Upper lobe of left lung (tissue), 6 donors: ENCODE data around the gene CLCA1. TPM values are rescaled to one million over a fixed set of nuclear protein-coding genes. Genes with fewer than 3 reads are reported as not detected.
A peak's percentile ranks its signal among the peaks of the same experiment; 100 is the strongest.
"Not testable (repeated sequence)": the region's sequence is repeated elsewhere in the genome, so short reads cannot be mapped to it uniquely, and the experiment has no call there.

Source experiments
- ATAC-seq, 2 donors: fragments of 200-7000 bp; cut with Tn5 transposase; one replicate each; pipeline ENCODE4 v1.9.1; 2022; ENCODE audit warnings: mild to moderate bottlenecking in 2 of 2, moderate library complexity in 2 of 2; ENCODE audit not compliant: low FRiP score in 2 of 2
- DNase-seq, 2 donors: peaks; one replicate each; pipeline ENCODE4 v3.0.0-alpha.2; 2019 to 2020
- H3K27ac ChIP-seq, 4 donors: fragments of 200-600 bp; sonication (generic); one replicate each; pipeline ENCODE4 v1.5.1; 2016 to 2019
- H3K27me3 ChIP-seq, 4 donors: fragments of 200-600 bp; sonication (generic); one replicate each; pipeline ENCODE4 v1.5.1; 2017 to 2019
- H3K36me3 ChIP-seq, 4 donors: fragments of 200-600 bp; sonication (generic); one replicate each; pipeline ENCODE4 v1.5.1; 2016 to 2019
- H3K4me1 ChIP-seq, 4 donors: fragments of 200-600 bp; sonication (generic); one replicate each; pipeline ENCODE4 v1.5.1; 2018 to 2019
- H3K4me3 ChIP-seq, 4 donors: fragments of 200-600 bp; sonication (generic); one replicate each; pipeline ENCODE4 v1.5.1; 2017 to 2019; ENCODE audit warnings: mild to moderate bottlenecking in 2 of 4, moderate library complexity in 1 of 4
- H3K9me3 ChIP-seq, 4 donors: fragments of 200-600 bp; sonication (generic); one replicate each; pipeline ENCODE4 v1.5.1; 2018 to 2019
- CTCF ChIP-seq, 6 experiments: fragments of 450-650 bp in 4 of 6; fragments of 200-600 bp in 2 of 6; sonication (generic) in 2 of 6; IDR thresholded peaks; one replicate each; pipeline ENCODE4 v1.5.1; 2016 to 2019; ENCODE audit warnings: antibody characterized with exemption in 6 of 6
- EP300 ChIP-seq, 4 donors: sonication (generic); formaldehyde crosslinking; IDR thresholded peaks; one replicate each; pipeline ENCODE4 v1.5.1; 2017; ENCODE audit warnings: antibody characterized with exemption in 4 of 4, control low read depth in 2 of 4
- POLR2A ChIP-seq, 4 donors: fragments of 450-650 bp; IDR thresholded peaks; one replicate each; pipeline ENCODE4 v1.5.1; 2016 to 2017; ENCODE audit warnings: antibody characterized with exemption in 4 of 4, mild to moderate bottlenecking in 2 of 4
- POLR2AphosphoS5 ChIP-seq, 2 donors: sonication (generic); formaldehyde crosslinking; IDR thresholded peaks; one replicate each; pipeline ENCODE4 v1.5.1; 2017; ENCODE audit warnings: antibody characterized with exemption in 2 of 2
- WGBS, 2 donors: methylation state at CpG; one replicate each; pipeline ENCODE4 v1.1.5; 2017 to 2018; 5-methylcytosine and 5-hydroxymethylcytosine counted together
- total RNA-seq, 6 donors: library from RNA; depleted of rRNA in 4 of 6; stranded (reverse); fragments of >200 nt in 4 of 6; gene quantifications; one replicate each; pipeline versions ENCODE4 v1.1.0 to v1.2.1, GENCODE V29; 2016 to 2021
- donor health status: DM: no; HTN: no; CAD: no; lungs with moderate emphysema.
- donor health status: DM: no; HTN: yes; CAD: no; lungs with severe emphysema.

CLCA1 gene
- total RNA-seq, 6 donors from 2014 or later: 0.11 to 0.27 TPM; not detected in 4

- Histone ChIP-seq H3K9me3 (no peaks in the 10 kb centered on the region), H3K36me3 (no peaks in the 10 kb centered on the region), H3K27me3 (no peaks in the 10 kb centered on the region), H3K27ac (no peak overlapping the region), H3K4me1 (peaks cover 0 to 11% (median 3%) of the 10 kb centered on the region in 4 donors), H3K4me3 (no peak overlapping the region)
- TF ChIP-seq POLR2AphosphoS5 (IDR thresholded peaks at IDR 0.05): no peak
- no peak for TF ChIP-seq CTCF (IDR thresholded peaks at IDR 0.05)
- TF ChIP-seq EP300 (IDR thresholded peaks at IDR 0.05): no peak
- TF ChIP-seq POLR2A (IDR thresholded peaks at IDR 0.05): no peak
- DNase-seq (no peak), ATAC-seq (no peak)
- 59 to 61% methylated on average over 3 of the region's 3 CpGs for WGBS, 2 donors
Measured at GRCh38 chr1:86498281-86498680, 29.6 kb downstream of the CLCA1 start.

GRCh38 chr1:86499987-86500593 is 31.4 kb downstream of the CLCA1 start:
- no peak overlapping the region for H3K4me3 ChIP-seq
- peaks cover 0 to 28% (median 6%) of the 10 kb centered on the region in 4 donors for H3K4me1 ChIP-seq
- ATAC-seq (peak; percentile 50 to 69), DNase-seq (no peak)
- H3K27ac ChIP-seq: no peak overlapping the region
- no peaks in the 10 kb centered on the region for H3K36me3 ChIP-seq
- no peaks in the 10 kb centered on the region for H3K9me3 ChIP-seq
- TF ChIP-seq POLR2AphosphoS5 (IDR thresholded peaks at IDR 0.05) (no peak), POLR2A (IDR thresholded peaks at IDR 0.05) (no peak), EP300 (IDR thresholded peaks at IDR 0.05) (peak in 1 of 4 donors; percentile 26), CTCF (IDR thresholded peaks at IDR 0.05) (peak; percentile 62 to 91 (median 81))
- H3K27me3 ChIP-seq: no peaks in the 10 kb centered on the region
- WGBS, 2 donors: 9 to 17% methylated on average over 3 of the region's 3 CpGs

- H3K4me1 ChIP-seq: peaks cover 0 to 29% (median 6%) of the 10 kb centered on the region in 4 donors
- H3K4me3 ChIP-seq: no peak overlapping the region
- no peaks in the 10 kb centered on the region for H3K9me3 ChIP-seq
- DNase-seq (no peak), ATAC-seq (no peak)
- H3K36me3 ChIP-seq: no peaks in the 10 kb centered on the region
- TF ChIP-seq POLR2A (IDR thresholded peaks at IDR 0.05): no peak
- no peak for TF ChIP-seq CTCF (IDR thresholded peaks at IDR 0.05)
- no peak for TF ChIP-seq EP300 (IDR thresholded peaks at IDR 0.05)
- TF ChIP-seq POLR2AphosphoS5 (IDR thresholded peaks at IDR 0.05): no peak
- H3K27me3 ChIP-seq: no peaks in the 10 kb centered on the region
- H3K27ac ChIP-seq: no peak overlapping the region
- 72 to 89% methylated on average over 2 of the region's 2 CpGs for WGBS, 2 donors
Measured at GRCh38 chr1:86500714-86501113, 32.0 kb downstream of the CLCA1 start.

GRCh38 chr1:86502125-86502646 is 33.5 kb downstream of the CLCA1 start:
- not testable (repeated sequence) for H3K36me3 ChIP-seq, H3K27me3 ChIP-seq, H3K9me3 ChIP-seq
- peaks cover 0 to 29% (median 6%) of the 10 kb centered on the region in 4 donors for H3K4me1 ChIP-seq
- peak; percentile 51 to 64 for ATAC-seq
- H3K4me3 ChIP-seq: peak overlapping the region in 2 of 4 donors; percentile 25 to 46
- TF ChIP-seq CTCF (IDR thresholded peaks at IDR 0.05) (peak; percentile 19 to 53 (median 44)), POLR2AphosphoS5 (IDR thresholded peaks at IDR 0.05) (peak in 1 of 2 donors; percentile 14)
- WGBS, 2 donors: 58 to 59% methylated on average over 16 of the region's 16 CpGs
- DNase-seq: peak in 1 of 2 donors; percentile 75
- H3K27ac ChIP-seq: peak overlapping the region in 1 of 4 donors; percentile 19
